ENCODE measurements around the gene RALGAPA1.
A peak's percentile ranks its signal among the peaks of the same experiment; 100 is the strongest.
"Not testable (repeated sequence)": the region's sequence is repeated elsewhere in the genome, so short reads cannot be mapped to it uniquely, and the experiment has no call there.

RALGAPA1 gene

GRCh38 chr14:35704793-35705493 lies 104.2 kb downstream of the RALGAPA1 start:
- no peak for DNase-seq

GRCh38 chr14:35701531-35701930 lies 107.6 kb downstream of the RALGAPA1 start:
- DNase-seq: no peak

GRCh38 chr14:35699791-35700444 lies 109.2 kb downstream of the RALGAPA1 start:
- no peak for DNase-seq

- DNase-seq: no peak
Observed at GRCh38 chr14:35696575-35696974, 112.5 kb downstream of the RALGAPA1 start.

GRCh38 chr14:35696119-35696518 lies 113.0 kb downstream of the RALGAPA1 start:
- DNase-seq: no peak

GRCh38 chr14:35695647-35696046 lies 113.4 kb downstream of the RALGAPA1 start:
- no peak for DNase-seq

GRCh38 chr14:35695072-35695471 lies 114.0 kb downstream of the RALGAPA1 start:
- no peak for DNase-seq

GRCh38 chr14:35689000-35689460 lies 120.1 kb downstream of the RALGAPA1 start:
- no peak for DNase-seq

- DNase-seq: no peak
Observed at GRCh38 chr14:35688126-35688826, 120.8 kb downstream of the RALGAPA1 start.

GRCh38 chr14:35687335-35687939 lies 121.7 kb downstream of the RALGAPA1 start:
- peak in 14 of 58 donors; percentile 1 to 24 (median 6) for DNase-seq

- not testable (repeated sequence) for DNase-seq
Observed at GRCh38 chr14:35683688-35684087, 125.4 kb downstream of the RALGAPA1 start.

- no peak for DNase-seq
Observed at GRCh38 chr14:35682802-35683201, 126.3 kb downstream of the RALGAPA1 start.

- DNase-seq: no peak
Observed at GRCh38 chr14:35678403-35679028, 130.6 kb downstream of the RALGAPA1 start.

GRCh38 chr14:35669782-35670181 lies 139.3 kb downstream of the RALGAPA1 start:
- no peak for DNase-seq

- no peak for DNase-seq
Observed at GRCh38 chr14:35666429-35667043, 142.6 kb downstream of the RALGAPA1 start.

GRCh38 chr14:35661875-35662274 lies 147.2 kb downstream of the RALGAPA1 start:
- DNase-seq: no peak

- DNase-seq: no peak
Observed at GRCh38 chr14:35653045-35653444, 156.1 kb downstream of the RALGAPA1 start.

- no peak for DNase-seq
Observed at GRCh38 chr14:35643513-35643912, 165.6 kb downstream of the RALGAPA1 start.

GRCh38 chr14:35637851-35638250 lies 171.2 kb downstream of the RALGAPA1 start:
- no peak for DNase-seq

- DNase-seq: no peak
Observed at GRCh38 chr14:35637269-35637668, 171.8 kb downstream of the RALGAPA1 start.

GRCh38 chr14:35632676-35633075 lies 176.4 kb downstream of the RALGAPA1 start:
- no peak for DNase-seq

Data from anterior cingulate cortex (tissue), 58 donors.